Retinal pigment epithelial cell (primary cell): Measurements from ENCODE around the gene CRYGS.

Experiments
- DNase-seq: peaks from one replicate; pipeline ENCODE4 v3.0.0-alpha.2; 2010; ENCODE audit warnings: low read depth
- H3K4me3 ChIP-seq: 2 replicates; pipeline ENCODE4 v1.5.1; 2011; ENCODE audit warnings: mild to moderate bottlenecking, low read length, control low read depth, moderate library complexity
- TF ChIP-seq, protein P1 (sequence below): conservative IDR thresholded peaks from 2 replicates; pipeline ENCODE4 v1.5.1; 2011; ENCODE audit warnings: low read depth, low read length, control low read depth, inconsistent platforms

The CRYGS gene

DNA sequence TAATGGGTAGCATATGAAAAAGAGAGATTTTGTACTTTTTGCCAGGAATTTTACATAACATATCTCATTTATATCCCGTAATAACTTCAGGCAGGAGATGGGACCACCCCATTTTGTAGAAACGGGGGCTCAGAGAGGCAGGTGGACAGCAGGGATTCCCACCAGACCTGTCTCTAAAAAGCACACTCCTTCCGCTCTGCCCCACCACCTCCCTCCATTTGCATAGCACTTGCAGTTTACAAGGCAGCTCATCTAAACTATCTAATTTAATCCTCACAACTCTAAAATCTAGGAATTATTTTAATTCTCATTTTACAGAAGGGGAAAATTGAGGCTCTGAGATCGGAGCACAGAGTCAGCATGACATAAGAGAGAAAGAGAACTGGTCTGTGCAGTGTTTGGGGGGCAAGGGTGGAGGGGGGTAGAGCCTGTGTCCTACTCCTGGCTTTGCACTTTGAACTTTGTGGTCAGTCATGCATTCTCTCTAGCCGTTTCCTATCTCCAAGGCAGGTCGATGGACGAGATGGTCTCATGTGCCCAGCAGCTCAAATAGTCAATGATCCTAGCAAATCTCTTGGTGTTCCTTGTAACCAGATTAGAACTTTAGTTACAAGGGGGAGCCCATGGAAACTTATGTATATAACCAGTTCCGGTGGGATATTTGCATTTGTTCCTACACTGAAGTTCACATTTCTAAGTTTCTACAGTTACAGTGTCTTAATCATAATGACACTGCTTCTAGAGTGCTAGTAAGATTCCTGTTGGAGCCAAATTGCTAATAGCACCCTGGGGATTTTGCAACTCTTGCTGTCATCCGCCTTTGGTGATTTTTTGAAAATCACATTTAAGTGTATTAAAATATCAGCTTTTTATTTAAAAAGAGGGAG is 18.6 kb downstream of the CRYGS start:
- H3K4me3 ChIP-seq: no peak overlapping the region
- DNase-seq: no peak
- TF ChIP-seq, protein P1, sequence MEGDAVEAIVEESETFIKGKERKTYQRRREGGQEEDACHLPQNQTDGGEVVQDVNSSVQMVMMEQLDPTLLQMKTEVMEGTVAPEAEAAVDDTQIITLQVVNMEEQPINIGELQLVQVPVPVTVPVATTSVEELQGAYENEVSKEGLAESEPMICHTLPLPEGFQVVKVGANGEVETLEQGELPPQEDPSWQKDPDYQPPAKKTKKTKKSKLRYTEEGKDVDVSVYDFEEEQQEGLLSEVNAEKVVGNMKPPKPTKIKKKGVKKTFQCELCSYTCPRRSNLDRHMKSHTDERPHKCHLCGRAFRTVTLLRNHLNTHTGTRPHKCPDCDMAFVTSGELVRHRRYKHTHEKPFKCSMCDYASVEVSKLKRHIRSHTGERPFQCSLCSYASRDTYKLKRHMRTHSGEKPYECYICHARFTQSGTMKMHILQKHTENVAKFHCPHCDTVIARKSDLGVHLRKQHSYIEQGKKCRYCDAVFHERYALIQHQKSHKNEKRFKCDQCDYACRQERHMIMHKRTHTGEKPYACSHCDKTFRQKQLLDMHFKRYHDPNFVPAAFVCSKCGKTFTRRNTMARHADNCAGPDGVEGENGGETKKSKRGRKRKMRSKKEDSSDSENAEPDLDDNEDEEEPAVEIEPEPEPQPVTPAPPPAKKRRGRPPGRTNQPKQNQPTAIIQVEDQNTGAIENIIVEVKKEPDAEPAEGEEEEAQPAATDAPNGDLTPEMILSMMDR: no peak

DNA sequence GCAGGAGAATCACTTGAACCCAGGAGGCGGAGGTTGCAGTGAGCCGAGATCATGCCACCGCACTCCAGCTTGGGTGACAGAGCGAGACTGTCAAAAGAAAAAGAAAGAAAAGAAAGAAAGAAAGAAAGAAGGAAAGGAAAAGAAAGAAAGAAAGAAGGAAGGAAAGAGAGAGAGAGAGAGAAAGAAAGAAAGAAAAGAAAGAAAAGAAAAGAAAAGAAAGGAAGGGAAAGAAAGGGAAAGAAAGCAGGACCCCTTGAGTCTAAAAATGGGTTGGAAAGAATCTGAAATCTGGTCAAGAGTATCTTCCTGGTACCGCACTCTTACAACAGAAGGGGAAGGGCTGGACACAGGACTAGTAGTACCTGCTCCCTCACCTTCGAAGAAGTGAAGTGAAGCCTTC is 19.6 kb downstream of the CRYGS start:
- TF ChIP-seq, protein P1: no peak
- DNase-seq: no peak
- H3K4me3 ChIP-seq: no peak overlapping the region

DNA sequence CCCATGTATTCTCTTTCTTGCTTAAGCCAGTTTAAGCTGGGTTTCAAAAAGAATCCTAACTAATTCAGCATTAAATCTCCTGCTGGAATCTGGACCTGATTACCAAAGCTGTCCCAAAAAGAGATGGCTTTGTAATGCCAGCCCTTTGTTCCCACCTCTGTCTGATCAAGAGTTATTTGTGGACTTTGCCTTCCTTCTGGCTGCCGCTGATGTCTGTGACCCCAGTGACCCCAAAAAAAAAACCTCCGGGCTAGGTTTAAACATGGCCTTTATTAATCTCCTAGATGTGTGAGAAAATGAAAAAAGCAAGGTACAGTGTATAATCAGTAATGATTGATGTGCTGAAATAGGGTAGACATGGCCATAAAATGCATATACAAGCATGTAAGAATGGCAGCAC is 20.7 kb downstream of the CRYGS start:
- TF ChIP-seq, protein P1: no peak
- no peak overlapping the region for H3K4me3 ChIP-seq
- no peak for DNase-seq

DNA sequence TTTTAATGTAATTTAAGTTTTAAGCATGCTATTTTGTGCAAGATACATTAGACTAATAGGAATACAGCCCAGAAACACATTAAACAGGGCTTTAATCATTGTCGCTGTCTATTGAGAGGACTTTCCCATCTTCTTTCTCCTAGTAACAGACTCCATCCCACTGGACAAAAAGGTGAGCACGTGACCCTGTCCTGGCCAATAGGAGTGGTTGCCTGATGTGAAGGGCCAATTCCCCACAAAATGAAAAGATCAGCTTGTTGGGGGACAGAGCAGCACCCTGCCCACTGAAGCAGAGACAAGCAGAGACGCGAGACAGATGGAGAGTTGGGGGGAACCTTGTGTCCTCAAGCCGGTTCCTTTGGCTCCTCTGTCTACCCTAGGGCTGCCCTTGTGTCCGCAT is 21.2 kb downstream of the CRYGS start:
- no peak for DNase-seq
- TF ChIP-seq, protein P1: no peak

DNA sequence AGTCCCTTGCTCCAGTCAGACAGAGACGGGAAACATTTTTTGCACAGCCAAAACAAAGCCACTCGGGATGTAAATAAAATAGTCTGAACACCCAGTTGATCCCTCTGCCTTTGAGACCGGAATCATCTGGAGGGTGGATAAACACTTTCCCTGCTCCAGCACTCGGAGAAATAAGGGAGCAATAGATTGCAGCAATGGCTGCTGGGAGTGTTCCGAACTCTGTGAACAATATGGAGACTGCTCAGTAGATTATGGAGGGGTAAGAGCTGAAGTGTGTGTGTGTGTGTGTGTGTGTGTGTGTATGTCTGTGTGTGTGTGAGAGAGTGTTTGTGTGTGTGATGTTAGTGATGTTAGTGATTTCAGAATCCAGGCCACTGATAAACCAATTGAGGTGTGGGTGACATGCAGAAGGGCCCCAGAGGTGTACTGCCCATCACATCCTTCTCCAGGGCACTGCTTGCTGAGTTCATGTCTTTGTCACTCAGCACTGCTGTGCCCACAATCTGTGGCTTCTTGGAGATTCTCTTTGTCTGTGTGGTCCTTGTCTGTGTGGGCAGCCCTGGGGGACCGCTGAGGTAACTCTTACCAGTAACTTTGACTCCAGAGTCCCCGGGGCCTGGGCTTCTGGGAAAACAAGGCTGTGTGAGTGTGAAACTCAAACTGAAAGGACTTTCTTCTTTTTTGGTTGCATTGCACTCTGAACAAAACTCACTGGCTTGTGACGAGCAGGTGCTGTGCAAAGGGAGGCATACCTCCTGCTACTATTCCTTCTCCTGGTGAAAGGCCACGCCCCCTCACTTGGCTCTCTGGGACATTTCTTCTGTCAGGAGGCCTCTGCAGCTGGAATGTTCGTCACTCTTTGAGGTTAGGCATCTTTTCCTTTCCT is 23.0 kb downstream of the CRYGS start:
- no peak overlapping the region for H3K4me3 ChIP-seq
- no peak for DNase-seq
- TF ChIP-seq, protein P1: no peak

More for the DNA sequence above, 21.2 kb downstream of the CRYGS start:
- no peak overlapping the region for H3K4me3 ChIP-seq

DNA sequence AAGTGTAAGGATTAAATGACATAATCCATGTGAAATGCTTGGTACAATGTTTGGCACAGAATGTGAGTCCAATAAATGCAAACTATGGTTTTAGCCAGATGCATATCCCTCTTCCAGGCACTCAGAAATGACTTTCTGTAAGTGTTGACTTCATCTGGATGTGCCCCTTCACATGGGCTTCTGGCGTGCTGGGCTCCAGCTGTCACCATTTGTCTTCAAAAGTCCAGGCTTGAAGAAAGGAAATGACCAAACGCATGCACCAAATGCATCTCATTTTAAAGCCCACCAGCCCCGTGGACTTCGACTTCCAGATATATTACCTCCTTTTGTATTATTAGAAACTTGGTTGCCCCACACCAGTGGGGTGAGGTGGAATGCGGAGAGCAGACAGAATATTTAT is 23.7 kb downstream of the CRYGS start:
- TF ChIP-seq, protein P1: no peak
- no peak for DNase-seq

More for the DNA sequence above, 23.7 kb downstream of the CRYGS start:
- H3K4me3 ChIP-seq: no peak overlapping the region
